PC-9 (cell line): Measurements from ENCODE around the gene RAB18. TPM values are rescaled to one million over a fixed set of nuclear protein-coding genes. Genes with fewer than 3 reads are reported as not detected.

ENCODE experiments used
- BruUV-seq: library from RNA; stranded (reverse); fragments of 400-500 nt; replicated peaks from 2 replicates; lab custom pipeline; 2021; lab: Mats Ljungman, UMichigan
- CTCF ChIA-PET: fragments of 300-600 bp; sonication (Branson Sonifier 250); formaldehyde crosslinking; loops from one replicate; lab custom pipeline; 2022; ENCODE audit warnings: antibody characterized with exemption; lab: Charles Lee
- POLR2A ChIA-PET: fragments of 300-600 bp; sonication (Branson Sonifier 250); formaldehyde crosslinking; loops from one replicate; lab custom pipeline; 2022; ENCODE audit warnings: antibody characterized with exemption; ENCODE audit not compliant: unreplicated experiment; lab: Charles Lee
- DNase-seq, 2 experiments: peaks; one replicate each; pipeline versions ENCODE4 v3.0.0 to v3.0.0-alpha.2; 2015 to 2022; ENCODE audit warnings: mixed read lengths in 1 of 2
- H2AFZ ChIP-seq: fragments of 200-600 bp; sonication (generic); 2 replicates; pipeline ENCODE4 v1.8.1; 2017; ENCODE audit warnings: antibody characterized with exemption
- H3F3A ChIP-seq: fragments of 200-600 bp; sonication (generic); 2 replicates; pipeline ENCODE4 v1.8.1; 2017; ENCODE audit warnings: antibody characterized with exemption, mild to moderate bottlenecking, low read depth; ENCODE audit not compliant: insufficient read depth
- H3K27ac ChIP-seq: fragments of 200-600 bp; sonication (generic); 2 replicates; pipeline ENCODE4 v1.6.1; 2016; ENCODE audit warnings: mixed run types
- H3K27me3 ChIP-seq: fragments of 200-600 bp; sonication (generic); 2 replicates; pipeline ENCODE4 v1.6.1; 2016; ENCODE audit warnings: low read depth, mixed run types; ENCODE audit not compliant: insufficient read depth
- H3K36me3 ChIP-seq: fragments of 200-600 bp; sonication (generic); 2 replicates; pipeline ENCODE4 v1.6.1; 2016; ENCODE audit warnings: low read depth, mixed run types
- H3K4me1 ChIP-seq: fragments of 200-600 bp; sonication (generic); replicated peaks from 2 replicates; pipeline ENCODE4 v1.6.1; 2016; ENCODE audit warnings: mixed run types; ENCODE audit not compliant: insufficient read depth
- H3K4me2 ChIP-seq: fragments of 200-600 bp; sonication (generic); 2 replicates; pipeline ENCODE4 v1.6.1; 2017; ENCODE audit warnings: mixed run types
- H3K4me3 ChIP-seq: fragments of 200-600 bp; sonication (generic); 2 replicates; pipeline ENCODE4 v1.6.1; 2016; ENCODE audit warnings: mixed run types
- H3K79me2 ChIP-seq: fragments of 200-600 bp; sonication (generic); 2 replicates; pipeline ENCODE4 v1.6.1; 2017; ENCODE audit warnings: low read depth, mixed run types
- H3K9me2 ChIP-seq: fragments of 200-600 bp; sonication (generic); 2 replicates; pipeline ENCODE4 v1.8.1; 2017; ENCODE audit warnings: mild to moderate bottlenecking; ENCODE audit not compliant: insufficient read depth
- H3K9me3 ChIP-seq: fragments of 200-600 bp; sonication (generic); 2 replicates; pipeline ENCODE4 v1.8.1; 2016; ENCODE audit warnings: low read depth; ENCODE audit not compliant: insufficient read depth
- H4K20me1 ChIP-seq: fragments of 200-600 bp; sonication (generic); 2 replicates; pipeline ENCODE4 v1.8.1; 2017; ENCODE audit not compliant: insufficient read depth
- EZH2 ChIP-seq: fragments of 200-600 bp; sonication (generic); IDR thresholded peaks from 2 replicates; pipeline ENCODE4 v1.8.0; 2017; ENCODE audit warnings: antibody characterized with exemption, low read depth
- intact Hi-C: fragments of 100-400 bp; cut with micrococcal nuclease; formaldehyde crosslinking; loops from one replicate; pipeline ENCODE4 v1.10.0; 2022; ENCODE audit not compliant: unreplicated experiment
- total RNA-seq: library from RNA; stranded (reverse); gene quantifications from 2 replicates; pipeline ENCODE4 v1.2.3, GENCODE V29; 2021
- TF ChIP-seq, protein P1 (sequence below): fragments of 200-600 bp; sonication (generic); conservative IDR thresholded peaks from 2 replicates; pipeline ENCODE4 v1.6.1; 2017; ENCODE audit warnings: mixed run types, antibody characterized with exemption, mild to moderate bottlenecking, moderate library complexity

RAB18 gene
- total RNA-seq, 1 experiment from 2014 or later, result 63.1 TPM

DNA sequence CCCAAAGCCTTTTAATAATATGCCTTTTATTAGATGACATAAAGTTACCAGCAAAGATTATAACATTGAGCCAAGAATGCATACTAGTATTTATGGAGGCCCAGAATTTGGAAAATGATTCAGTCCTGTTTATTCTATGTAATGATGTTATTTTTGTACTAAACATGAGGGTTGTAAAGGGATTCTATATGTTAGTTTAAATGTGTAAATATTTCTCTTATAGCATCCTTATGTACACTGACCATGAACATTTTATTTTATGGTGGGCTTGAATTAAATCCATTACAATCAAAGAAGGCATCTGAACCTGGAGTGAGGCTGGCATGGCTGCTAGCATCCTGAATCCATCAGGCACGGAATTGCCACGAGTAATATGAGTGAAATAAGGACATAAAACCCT lies 80.2 kb downstream of the RAB18 start:
- DNase-seq, result no peak
- H3K4me3 ChIP-seq, result no peak overlapping the region
- POLR2A ChIA-PET, result no interaction called here
- H2AFZ ChIP-seq, result no peak overlapping the region
- no peak overlapping the region for H3K4me2 ChIP-seq
- no peaks in the 10 kb centered on the region for H3F3A ChIP-seq
- TF ChIP-seq EZH2, result no peak
- TF ChIP-seq, protein P1, sequence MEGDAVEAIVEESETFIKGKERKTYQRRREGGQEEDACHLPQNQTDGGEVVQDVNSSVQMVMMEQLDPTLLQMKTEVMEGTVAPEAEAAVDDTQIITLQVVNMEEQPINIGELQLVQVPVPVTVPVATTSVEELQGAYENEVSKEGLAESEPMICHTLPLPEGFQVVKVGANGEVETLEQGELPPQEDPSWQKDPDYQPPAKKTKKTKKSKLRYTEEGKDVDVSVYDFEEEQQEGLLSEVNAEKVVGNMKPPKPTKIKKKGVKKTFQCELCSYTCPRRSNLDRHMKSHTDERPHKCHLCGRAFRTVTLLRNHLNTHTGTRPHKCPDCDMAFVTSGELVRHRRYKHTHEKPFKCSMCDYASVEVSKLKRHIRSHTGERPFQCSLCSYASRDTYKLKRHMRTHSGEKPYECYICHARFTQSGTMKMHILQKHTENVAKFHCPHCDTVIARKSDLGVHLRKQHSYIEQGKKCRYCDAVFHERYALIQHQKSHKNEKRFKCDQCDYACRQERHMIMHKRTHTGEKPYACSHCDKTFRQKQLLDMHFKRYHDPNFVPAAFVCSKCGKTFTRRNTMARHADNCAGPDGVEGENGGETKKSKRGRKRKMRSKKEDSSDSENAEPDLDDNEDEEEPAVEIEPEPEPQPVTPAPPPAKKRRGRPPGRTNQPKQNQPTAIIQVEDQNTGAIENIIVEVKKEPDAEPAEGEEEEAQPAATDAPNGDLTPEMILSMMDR, result no peak
- no TSS peak for BruUV-seq
- no peaks in the 10 kb centered on the region for H3K27me3 ChIP-seq
- no peaks in the 10 kb centered on the region for H3K4me1 ChIP-seq
- no peaks in the 10 kb centered on the region for H3K9me3 ChIP-seq
- H3K27ac ChIP-seq, result no peak overlapping the region
- H3K79me2 ChIP-seq, result no peaks in the 10 kb centered on the region
- no peaks in the 10 kb centered on the region for H3K36me3 ChIP-seq
- H4K20me1 ChIP-seq, result no peaks in the 10 kb centered on the region
- intact Hi-C loops, result no loop called here
- CTCF ChIA-PET, result no interaction called here
- H3K9me2 ChIP-seq, result no peaks in the 10 kb centered on the region

Other genes with a start within 250 kb of the RAB18 start
- not detected in 2 replicates for gene MKX, start 241.5 kb downstream of the RAB18 start, total RNA-seq